Stimulated activated CD8-positive, alpha-beta memory T cell treated with anti-CD3 and anti-CD28 coated beads, Interleukin-15, amount 100 ng/mL, for 48 hours (primary cell): ENCODE results near the gene CACNA1C.
A peak's percentile ranks its signal among the peaks of the same experiment; 100 is the strongest.

Source experiments
- DNase-seq, 2 donors: peaks; one replicate each; pipeline ENCODE4 v3.0.0-alpha.2; 2020; ENCODE audit warnings: low read depth in 2 of 2

CACNA1C gene

GRCh38 chr12:2364631-2365051, 311.9 kb downstream of the CACNA1C start:
- no peak for DNase-seq

DNA sequence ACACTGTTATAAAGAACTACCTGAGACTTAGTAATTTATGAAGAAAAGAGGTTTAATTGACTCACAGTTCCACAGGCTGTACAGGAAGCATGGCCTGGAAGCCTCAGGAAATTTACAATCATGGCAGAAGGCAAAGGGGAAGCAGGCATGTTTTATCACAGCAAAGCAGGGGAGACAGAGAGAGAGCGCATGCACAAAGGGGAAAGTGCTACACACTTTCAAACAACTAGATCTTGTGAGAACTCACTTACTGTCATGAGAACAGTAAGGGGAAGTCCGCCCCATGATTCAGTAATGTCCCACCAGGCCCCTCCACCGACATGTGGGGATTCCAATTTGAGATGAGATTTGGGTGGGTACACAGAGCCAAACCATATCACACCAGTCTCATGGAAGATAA, 313.9 kb downstream of the CACNA1C start:
- DNase-seq: no peak

GRCh38 chr12:2372178-2372577, 319.4 kb downstream of the CACNA1C start:
- DNase-seq: no peak

DNA sequence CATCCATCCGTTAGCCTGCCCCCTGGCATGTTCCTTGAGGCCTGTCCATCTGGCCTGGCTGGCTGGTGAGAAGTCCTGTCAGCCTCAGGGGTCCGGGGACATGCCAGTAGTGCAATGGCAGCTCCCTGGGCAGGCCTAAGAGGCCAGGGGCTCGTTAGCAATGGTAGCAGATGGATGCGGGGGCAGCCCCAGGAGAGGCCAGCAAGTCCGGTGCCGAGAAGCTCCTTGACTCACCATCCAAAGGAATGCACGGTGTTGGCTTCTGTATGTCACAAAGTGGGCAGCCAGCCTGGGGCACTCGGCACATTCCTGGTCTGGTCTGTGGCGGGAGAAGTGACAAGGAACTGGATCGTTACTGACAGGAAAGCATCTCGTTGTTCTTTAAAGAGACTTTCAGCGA, 319.9 kb downstream of the CACNA1C start:
- no peak for DNase-seq

- no peak for DNase-seq
Observed at GRCh38 chr12:2373307-2373706, 320.5 kb downstream of the CACNA1C start.

GRCh38 chr12:2374092-2374906, 321.5 kb downstream of the CACNA1C start:
- DNase-seq: no peak

DNA sequence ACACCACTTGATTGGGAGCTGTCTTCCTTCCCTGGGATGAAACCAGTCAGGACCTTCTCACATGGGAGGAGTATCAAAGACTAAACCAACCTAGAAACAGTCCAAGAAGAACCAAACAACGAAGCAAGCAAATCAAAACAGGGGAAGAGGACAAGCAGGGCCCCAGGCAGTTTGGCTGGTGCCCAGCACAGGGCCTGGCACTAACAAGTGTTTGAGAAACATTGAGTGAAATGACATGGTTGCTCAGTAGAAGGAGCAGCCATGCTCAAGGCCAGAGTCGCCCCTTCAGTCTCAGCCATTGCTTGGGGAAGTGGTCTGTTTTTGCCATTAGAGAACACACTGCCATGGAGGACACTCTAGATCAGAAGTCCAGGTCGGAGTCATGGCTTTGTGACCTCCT, 323.1 kb downstream of the CACNA1C start:
- no peak for DNase-seq

- DNase-seq: no peak
Observed at GRCh38 chr12:2376908-2377657, 324.3 kb downstream of the CACNA1C start.

DNA sequence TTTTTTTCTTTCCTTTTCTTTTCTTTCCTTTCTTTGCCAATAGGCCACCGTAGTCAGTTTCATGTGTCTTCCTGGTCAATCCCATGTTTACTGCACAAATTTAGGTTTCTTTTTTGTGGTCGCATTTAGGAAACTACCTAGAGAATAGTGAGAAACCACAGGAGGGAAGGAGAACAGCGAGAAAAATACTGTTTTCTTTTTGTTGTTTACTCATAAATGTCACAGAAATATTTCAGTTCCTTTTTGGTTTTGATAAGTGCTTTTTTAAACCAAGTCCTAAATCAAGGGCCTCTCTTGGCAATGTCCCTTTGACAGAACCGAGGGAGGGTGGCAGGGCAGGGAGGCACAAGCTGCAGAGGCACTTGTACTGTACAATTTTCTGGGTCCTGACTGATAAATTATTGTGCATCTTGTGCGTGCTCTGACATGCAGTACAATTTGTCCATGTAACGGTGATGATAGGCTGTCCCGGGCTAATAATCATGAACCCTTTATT, 326.1 kb downstream of the CACNA1C start:
- no peak for DNase-seq

- no peak for DNase-seq
Observed at GRCh38 chr12:2380946-2381345, 328.2 kb downstream of the CACNA1C start.

GRCh38 chr12:2382370-2383155, 329.8 kb downstream of the CACNA1C start:
- no peak for DNase-seq

GRCh38 chr12:2383325-2384028, 330.7 kb downstream of the CACNA1C start:
- no peak for DNase-seq

DNA sequence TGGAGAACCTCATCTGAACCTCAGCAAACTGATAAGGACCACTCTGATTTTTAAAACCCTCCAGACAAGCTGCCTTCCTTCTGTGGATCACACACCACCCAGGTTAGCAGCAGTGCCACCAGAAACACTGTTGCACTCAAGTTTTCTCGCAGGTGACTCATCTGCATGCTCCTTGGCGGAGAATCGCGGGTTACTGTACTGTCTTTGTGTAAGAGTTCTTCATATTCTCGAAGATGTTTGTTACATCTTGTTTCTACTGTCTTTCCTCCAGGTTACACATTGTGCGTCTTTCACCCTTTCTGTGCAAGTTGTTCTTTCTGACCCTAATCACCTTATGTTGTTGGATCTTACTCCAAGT, 331.2 kb downstream of the CACNA1C start:
- DNase-seq: no peak

DNA sequence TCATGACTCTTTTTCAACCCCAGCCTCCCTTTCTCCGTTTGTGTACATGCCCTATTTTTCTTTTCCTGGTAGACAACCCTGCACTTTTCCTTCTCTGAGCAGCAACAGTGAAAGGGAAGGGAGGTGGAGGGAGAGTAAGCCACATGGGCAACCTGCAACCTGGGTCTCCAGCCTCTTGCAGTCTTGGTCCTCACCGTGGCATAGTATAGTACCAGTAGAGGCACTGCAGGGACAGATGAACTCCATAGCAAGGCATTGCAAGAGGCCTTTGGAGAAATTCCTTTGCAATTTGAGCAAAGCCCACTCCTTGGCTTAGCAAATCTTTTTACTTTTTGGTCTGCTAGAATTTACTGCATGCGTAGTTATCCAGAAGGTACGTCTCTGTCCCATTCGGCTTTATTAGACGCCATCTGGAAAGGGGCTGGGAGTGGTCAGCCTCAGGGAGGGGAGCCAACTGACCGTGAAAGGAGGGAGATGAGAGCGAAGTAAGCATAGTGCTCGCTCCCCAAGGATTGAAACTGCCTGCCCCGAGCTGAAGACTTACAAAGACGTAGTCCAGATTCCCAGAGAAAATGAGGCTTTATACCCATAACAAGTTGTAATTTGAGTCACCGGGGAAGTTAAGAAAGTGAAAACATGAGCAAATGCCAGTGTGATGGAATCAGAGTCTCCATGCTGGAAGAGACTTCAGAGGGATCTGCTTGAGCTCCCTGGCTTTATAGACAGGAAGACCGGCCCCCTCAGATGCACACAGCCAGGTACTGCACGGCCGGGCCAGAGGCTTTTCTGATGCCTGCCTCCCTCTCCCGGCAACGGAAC, 332.0 kb downstream of the CACNA1C start:
- DNase-seq: no peak

GRCh38 chr12:2385529-2385928, 332.7 kb downstream of the CACNA1C start:
- no peak for DNase-seq

DNA sequence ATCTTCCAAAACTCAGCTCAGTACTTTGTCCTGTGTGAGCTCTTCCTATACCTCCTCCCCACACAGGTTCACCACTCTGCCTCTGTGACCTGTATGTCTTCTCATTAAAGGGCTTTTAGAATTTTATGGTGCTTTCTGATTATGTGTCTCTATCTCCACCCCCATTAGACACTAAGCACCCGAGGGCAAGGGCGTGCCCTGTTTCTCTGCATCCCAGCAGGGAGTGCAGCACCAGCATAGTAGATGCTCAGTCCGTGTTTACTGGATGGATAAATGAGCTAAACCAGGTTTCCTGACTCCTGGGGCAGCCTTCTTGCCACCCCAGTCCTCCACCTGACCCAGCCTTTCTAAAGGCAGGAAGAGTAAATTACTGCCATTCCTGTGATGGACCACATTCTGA, 333.8 kb downstream of the CACNA1C start:
- DNase-seq: no peak

GRCh38 chr12:2387103-2387834, 334.5 kb downstream of the CACNA1C start:
- DNase-seq: peak in 1 of 2 donors; percentile 50

GRCh38 chr12:2389079-2389790, 336.4 kb downstream of the CACNA1C start:
- DNase-seq: no peak

- DNase-seq: no peak
Observed at GRCh38 chr12:2390133-2390532, 337.3 kb downstream of the CACNA1C start.
